HG02763 (cell line): Measurements from ENCODE around the gene MAPK8IP1.

ENCODE experiments used
- ATAC-seq: cut with Tn5 transposase; IDR thresholded peaks from one replicate; pipeline ENCODE4 v1.9.1; 2021; ENCODE audit warnings: mild to moderate bottlenecking, moderate library complexity; ENCODE audit not compliant: unreplicated experiment

MAPK8IP1 gene

DNA sequence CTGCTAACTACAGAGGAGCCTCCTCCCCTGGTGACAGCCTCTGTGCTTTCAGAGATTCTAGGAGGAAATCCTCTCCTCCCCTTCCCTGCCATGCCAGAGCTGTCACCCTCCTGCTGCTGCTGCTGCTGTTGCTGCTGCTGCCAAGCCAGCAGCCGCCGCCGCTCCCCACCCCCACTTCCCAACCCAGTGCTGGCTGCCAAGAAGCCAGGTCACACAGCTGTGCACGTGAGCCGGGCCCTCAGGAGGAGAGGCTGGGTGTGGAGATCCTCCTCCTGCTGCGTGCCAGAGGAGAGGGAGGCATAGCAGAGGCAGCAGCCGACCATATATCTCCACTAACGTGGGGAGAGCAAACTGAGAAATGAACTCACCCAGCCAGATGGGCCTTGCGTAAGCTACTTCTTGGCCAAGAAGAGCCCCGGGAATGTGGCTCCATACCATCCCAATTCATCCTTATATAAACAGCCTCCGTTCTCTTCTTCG is 25.8 kb upstream of the MAPK8IP1 start:
- no peak for ATAC-seq

DNA sequence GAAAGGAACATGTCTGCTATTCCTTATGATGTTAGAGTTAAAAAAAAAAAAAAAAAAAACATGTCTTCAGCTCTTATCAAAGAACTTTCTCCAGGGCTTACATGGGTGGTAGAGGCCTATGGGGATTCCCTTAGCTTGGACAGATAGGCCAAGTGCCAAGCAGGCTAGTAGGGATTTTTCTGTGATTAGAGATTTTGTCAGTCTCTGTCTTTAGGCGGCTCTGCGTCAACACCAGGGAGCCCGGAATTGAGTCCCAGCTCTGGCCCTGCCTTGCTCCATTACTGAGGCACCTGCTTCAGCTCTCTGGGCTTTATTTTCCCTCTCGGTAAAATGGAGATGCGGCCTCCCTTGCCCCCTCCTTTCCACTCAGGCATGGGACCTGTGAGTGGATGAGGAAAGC is 25.1 kb upstream of the MAPK8IP1 start:
- no peak for ATAC-seq

DNA sequence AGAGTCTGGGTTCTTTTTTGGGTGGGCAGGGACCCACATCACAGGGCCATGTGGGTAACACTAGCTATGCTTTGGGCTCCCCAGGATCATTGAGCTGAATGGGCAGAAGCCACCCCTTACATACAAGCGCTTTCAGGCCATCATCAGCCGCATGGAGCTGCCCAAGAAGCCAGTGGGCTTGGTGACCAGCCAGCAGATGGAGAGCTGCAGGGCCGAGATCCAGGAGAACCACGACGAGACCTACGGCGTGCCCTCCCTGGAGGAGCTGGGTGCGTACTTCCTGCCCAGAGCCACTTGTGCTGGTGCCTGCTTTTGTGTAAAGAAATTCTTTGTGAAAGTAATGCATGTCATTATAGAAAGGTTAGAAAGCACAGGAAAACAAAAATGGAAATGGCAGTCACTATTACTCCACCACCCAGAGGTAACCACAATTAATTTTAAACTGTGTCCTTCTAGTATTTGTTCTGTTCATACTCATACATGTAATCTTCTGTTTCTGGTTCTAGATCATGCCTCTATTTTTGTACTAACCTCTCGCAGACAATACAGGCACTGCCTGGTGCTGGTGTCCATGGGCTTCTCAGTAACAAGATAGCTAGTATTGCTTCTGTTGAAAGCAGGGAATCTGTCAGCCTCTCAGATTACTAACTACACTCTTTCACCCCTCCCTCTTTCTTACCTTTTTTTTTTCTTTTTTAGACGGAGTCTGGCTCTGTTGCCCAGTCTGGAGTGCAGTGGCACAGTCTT is 24.5 kb upstream of the MAPK8IP1 start:
- ATAC-seq, result no peak

DNA sequence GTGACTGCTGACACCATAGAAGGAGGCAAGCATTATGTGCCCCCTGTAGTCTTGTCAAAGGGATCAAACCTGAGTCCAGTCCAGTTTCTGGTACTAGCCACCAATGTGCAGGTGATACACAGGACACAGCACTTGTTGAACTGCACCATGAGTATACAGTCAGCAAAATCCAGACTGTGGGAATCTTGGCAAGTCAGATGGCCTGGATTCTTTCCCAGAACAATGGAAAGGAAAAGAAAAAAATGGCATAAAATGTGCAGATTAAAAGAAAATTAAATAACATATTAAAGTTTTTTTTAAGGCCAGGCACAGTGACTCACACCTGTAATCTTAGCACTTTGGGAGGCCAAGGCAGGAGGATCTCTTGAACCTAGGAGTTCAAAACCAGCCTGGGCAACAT is 21.4 kb upstream of the MAPK8IP1 start:
- ATAC-seq, result no peak

DNA sequence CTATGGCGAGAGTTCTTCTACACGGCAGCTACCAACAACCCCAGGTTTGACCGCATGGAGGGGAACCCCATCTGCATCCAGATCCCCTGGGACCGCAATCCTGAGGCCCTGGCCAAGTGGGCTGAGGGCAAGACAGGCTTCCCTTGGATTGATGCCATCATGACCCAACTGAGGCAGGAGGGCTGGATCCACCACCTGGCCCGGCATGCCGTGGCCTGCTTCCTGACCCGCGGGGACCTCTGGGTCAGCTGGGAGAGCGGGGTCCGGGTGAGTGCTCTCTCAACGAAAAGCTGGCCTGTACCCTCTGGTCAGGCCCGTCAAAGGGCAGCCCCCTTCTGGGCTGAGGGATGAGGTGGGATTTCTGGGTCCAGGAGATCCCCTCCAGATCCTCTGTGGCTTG is 15.9 kb upstream of the MAPK8IP1 start:
- ATAC-seq, result no peak

DNA sequence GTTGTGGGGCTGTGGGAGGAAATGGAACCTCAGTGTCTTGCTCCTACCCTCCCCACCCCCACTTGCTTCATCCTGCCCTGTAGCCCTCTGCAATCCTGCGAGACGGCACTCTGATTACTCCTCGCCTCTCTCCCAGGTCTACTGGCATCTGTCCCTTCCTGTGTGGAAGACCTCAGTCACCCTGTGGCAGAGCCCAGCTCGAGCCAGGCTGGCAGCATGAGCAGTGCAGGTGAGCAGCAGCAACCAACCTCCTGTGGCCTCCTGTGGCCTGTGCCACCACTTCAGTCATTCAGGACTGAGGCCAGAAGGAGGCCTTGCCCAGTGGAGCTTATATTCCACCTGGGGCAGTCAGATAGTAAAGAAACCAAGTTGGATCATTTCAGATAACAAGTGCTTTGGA is 14.7 kb upstream of the MAPK8IP1 start:
- no peak for ATAC-seq

DNA sequence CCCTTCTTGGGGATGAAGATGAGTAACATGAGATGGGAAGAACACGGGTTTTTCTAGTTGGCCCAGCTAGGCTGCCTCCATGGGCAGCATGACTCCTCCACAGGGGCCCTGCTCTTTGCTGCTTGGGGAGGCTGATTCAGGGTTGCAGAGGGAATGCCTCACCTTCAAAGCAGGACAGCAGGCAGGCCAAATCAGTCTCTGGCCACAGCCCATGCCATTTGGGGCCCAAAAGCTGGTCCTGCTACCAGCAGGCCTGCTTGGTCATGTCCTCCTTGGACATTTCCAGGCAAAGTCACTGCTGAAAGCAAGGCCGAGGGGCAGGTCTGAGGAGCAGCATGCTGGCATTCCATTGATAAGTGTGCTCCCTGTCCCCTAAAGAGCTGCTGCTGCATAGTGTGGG is 13.8 kb upstream of the MAPK8IP1 start:
- no peak for ATAC-seq

DNA sequence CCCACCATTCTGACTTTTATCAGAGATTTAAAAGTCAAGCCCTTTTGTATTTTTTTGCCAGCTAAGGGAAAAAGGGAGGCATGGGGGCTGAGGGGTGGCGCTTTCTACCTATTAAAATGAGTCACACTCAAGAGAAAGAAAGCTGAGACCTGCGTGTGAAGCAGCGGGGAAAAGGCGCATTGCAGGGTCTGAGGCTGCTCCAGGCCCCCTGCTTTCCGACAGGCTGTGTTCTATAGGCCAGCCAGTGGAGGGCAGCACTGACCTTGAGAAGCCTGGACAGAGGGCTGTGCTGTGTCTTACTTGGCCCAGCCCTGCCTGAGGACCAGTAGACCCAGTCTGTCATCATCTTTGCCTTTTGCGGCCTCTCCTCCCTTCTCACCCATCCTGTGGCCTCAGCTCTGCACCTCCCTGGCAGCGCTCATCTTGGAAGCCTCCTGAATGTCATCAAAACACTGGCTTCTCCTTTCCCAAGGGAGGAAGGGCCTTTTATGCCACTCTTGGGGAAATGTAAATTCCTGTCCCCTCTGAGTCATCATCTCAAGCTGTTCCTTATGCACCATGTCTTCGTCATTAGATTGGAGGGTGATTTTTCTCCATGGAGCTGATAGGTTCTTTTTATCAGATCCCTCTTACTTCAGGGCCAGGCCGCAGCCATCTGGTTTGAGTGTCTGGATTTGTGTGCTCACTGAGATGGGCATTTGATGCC is 12.6 kb upstream of the MAPK8IP1 start:
- ATAC-seq, result no peak

DNA sequence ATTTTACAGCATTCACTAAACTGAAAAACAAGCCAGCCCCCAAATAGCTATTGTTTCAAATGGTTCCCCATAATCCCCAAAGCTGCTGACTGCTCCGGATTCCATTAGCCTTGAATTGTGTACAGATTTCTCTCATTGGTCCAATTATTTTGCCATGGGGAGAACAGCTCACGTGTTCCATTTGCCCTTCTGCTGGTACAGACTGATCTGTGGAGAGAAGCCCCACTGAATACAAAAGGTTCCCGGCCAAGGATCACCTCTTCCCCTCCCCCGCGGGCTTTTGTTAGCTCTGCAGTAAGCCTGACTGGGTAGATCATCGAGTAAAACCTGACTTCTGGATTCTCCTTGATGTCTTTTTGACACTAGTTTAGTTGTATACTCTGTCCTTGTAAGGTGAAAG is 9.1 kb upstream of the MAPK8IP1 start:
- no peak for ATAC-seq

DNA sequence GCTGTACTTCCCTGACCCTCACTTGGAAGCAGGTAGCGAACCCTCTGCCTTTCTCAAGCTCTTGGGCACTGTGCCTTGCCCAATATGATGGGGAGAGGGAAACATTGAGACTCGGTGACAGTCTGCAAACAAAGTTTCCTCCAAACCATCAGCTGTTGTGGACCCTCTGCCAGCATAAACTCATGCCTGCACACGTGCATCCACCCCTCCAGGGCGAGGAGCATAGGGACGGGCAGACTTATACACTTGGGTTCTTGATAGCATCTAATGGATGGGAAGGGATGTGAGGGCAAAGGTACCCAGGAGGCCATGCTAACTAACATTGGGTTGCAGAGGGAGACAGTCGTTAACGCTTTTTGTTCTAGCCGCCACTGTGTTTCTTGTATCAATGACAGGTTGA is 8.2 kb upstream of the MAPK8IP1 start:
- no peak for ATAC-seq

DNA sequence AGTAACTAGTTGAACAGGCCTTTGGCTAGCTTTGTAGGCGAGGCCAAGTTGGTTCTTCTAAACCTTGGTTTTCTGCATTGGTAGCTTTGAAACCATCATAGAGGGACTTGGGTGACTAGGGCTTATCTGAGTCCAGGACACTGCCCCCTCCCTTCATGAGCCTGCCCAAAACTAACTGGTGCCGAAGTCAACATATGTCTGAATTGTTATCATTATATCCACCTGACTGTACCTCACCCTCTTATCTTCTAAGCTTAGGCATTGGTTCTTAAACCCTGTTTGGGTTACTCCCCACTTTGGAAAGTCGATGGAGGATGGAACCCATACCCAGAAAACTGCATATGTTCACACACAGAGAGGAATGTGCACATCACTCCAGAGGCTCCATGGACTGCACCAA is 7.6 kb upstream of the MAPK8IP1 start:
- no peak for ATAC-seq

DNA sequence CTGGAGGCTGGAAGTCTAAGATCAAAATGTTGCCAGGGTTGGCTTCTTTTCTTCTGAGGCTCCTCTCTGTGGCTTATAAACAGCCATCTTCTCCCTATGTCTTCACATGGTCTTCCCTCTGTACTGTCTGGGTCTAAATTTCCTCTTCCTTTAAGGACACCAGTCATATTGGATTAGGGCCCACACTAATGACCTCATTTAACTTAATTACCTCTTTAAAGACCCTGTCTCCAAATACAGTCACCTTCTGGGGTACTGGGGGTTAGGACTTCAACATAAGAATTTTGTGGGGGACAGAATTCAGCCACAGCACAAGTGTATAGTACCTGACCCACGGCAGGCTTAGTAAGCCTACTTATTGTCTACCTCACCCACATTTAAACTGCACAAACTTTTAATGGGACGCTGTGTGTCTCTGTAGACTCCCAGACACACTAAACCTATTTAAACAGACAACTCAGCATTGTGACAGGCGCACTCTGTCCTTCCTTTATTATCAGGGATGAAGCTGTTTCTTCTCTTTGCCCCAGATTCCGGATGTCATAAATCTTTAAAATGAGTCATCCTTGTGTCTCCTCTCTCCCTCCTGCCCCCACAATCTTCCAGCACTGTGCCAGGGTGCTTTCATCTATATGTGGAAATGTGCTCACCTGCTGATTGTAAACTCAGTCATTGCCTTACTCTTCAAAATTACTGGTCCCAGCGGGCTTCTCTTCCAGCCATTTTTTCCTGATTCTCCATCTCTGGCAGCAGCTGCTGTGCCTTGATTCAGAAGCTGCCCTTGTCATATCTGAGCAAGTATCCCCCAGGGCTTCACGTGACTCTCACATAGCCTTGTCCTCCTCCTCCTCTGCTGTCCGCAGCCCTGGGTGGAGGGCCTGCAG is 5.4 kb upstream of the MAPK8IP1 start:
- no peak for ATAC-seq

DNA sequence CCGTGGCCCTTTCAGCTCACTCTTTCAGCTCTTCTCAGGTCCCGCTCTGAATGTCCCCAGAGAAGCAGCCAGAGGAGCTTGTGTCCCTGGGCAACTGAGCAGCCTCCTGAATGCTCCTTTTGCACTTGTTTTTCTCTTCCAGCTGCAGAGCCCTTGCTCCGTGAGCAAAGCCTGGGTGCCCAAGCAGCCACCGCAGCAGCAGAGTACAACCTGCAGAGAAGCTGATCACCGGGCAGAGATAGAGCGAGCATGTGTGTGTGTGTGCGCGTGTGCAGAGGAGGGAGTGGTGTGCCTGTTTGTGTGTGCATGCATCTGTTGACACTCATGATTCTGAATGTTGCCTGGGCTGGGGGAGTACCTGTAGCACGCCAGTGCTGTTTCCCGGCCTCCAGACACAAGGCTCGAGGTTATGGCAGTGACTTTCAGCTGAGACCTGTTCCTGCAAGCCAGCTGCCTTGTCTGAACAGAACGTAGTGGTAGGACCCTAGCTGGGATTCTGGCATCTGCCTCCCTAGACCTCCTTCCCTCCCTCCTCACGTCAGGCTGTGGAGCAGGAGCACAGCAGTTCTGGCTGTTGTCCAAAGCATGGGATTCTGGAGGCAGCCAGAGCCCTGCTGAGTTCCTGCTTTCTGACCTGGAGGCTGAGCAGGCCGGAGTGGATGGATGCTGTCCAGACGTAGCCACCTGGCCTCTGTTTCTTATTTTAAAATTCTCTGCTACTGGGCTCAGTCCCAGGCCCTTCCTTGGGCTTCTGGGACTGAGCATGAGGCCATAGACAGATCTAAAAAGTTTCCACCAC is 4.5 kb upstream of the MAPK8IP1 start:
- no peak for ATAC-seq

DNA sequence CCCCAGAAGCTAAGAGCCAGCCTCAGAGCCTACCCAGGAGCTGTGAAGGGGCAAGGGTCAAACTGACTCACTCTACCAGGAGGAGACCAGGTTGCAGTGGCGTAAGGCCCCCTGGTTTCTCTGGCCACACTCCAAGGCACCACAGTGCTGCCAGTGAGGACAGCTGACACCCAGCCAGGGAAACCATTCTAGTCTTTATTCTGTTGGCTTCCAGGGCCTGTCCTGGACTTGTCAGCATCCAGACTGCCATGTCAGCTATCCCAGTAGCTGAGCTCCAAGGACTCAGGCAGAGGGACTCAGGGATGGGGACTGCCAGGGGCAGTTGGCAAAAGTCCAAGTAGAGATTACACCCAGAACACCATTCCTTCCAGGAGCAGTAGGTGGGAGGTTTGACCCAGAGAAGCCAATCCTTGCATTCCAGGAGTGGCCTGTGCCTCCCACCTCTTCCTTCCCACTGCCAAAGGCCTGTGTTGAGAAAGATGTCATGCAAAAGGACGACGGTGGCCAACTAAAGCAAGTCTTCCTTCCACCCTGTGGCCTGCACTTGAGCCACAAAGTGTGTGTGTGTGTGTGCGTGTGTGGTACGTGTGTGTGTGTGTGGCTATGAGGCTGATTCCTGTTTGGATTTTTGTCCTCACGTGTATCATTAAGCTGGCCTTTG is 3.6 kb upstream of the MAPK8IP1 start:
- ATAC-seq, result no peak

DNA sequence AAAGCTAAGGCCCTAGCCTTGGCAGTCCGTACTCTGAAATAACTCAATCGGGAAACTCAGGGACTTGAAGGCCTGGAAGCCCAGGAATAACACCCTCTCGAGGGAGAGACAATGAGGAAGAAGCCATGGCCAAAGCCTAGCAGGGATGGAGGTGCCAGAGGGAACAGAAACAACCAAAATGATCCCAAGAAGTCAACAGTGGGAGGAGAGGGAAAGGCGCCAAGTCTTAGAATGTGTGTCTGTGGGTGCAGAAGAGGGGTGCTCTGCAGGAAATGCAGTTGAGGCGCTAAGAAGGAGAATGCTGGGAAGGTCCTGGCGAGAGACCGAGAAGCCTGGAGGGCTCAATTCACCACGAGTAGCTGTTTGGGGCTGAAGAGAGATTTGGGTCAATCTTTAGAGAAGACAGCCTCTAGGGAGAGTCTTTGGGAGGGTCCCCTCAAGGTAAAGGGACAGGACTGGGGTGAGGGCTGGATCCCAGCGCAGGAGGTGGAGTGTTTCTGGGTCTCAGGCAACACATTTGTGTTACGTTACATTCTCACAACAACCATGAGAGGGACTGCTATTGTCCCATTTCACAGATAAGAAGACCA is 760 bp upstream of the MAPK8IP1 start:
- no peak for ATAC-seq

DNA sequence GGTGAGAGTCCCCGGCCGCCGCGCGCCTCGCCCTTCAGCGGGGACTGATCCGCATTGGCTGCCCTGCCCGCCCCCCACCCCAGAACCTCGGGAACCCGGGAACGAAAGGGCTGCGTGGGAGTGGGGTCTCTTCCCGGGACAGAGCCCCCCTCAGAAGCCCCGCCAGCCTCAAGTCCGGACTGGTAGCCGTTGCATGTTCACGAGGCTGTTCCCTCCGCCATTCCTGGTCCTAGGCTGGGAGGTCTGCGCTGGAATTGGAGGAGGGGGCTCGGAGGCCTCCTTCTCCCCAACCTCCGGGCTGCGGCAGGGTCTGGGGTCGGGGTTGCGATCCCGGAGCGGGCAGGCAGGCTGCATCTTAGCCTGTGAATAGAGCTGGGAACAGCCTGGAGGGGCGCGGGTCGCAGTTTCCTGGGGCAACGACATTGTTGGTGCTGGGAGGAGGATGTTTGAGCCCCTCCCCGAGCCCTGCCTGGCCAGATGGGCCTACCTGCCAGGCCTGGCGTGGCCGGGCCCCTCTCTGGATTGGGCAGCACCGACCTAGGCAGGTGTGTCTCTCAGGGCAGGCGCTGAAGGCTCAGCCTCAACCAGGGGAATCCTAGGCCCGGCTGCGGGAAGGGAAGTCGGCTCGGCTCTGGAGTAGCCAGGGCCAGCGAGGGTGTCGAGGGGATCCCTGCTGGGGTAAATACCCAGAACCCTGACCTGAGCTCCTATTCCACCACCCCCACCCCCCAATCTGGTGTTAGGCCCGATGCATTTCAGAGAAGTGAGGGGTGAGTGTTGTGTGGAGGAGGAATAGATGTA is 670 bp downstream of the MAPK8IP1 start:
- ATAC-seq, result no peak

DNA sequence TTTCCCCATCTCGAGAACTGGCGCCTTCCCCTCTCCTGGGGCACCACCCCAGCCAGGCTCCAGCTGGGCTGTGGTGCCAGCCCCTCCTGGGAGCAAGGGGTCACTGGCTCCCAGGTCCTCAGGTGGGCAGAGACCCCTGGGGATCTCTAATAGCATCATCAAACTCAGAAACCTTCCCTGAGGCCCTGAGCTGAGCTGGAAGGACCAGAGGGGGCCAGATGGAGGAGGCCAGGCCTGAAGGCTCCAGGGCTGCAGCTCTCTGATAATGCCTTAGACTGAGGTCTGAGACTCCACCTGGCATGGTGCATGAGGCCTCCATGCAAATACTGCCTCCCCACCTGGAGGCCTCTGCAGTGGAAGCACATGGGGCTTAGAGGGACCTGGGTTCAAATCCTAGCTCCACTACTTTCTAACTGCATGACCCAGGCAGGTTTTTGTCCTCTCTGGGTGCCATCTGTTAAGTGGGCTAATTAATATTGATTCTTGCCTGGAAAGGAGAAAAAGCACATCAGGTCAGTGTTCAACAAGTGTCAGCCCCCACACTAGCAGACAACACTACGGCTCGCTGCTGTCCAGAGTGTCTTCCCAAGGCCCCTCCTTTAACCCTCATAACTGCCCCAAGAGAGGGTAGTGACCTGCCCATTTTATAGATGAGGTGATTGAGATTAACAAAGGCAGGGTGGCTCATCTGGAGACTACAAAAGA is 1.5 kb downstream of the MAPK8IP1 start:
- ATAC-seq, result no peak

DNA sequence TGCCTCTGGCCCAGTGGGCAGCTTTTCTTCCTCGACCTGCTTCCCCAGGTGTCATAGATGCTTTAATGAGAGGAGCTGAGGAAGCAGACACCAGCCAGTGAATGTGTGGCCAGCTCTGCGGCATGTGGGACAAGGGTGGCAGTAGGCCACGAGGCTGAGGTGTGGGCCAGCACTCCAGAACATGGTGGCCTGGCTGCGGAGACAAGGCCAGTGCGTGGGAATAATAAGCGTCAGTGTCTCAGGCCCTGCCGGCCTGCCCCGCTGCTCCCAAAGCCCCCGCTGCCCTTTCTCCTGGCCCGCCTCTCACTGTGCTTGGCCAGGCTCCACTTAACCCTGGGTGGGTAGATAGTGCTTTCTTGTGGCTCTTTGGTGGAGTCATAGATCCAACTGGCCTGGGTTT is 2.1 kb downstream of the MAPK8IP1 start:
- ATAC-seq, result no peak
